ENCODE data around the gene FGD4.

GRCh38 chr12:32400114-32400672 is 835 bp downstream of the FGD4 start:
- no peak for TF ChIP-seq CTCF (IDR thresholded peaks at IDR 0.05)
- TF ChIP-seq POLR2A (IDR thresholded peaks at IDR 0.05) = no peak
